Muscle layer of duodenum (tissue), 2 donors: ENCODE data around the gene PPM1A.
"Not testable (repeated sequence)": the region's sequence is repeated elsewhere in the genome, so short reads cannot be mapped to it uniquely, and the experiment has no call there.

Experiments used
- H3K27ac ChIP-seq: one replicate; pipeline ENCODE4 v1.7.0; 2013; ENCODE audit warnings: mild to moderate bottlenecking, low read length
- H3K27me3 ChIP-seq: one replicate; pipeline ENCODE4 v1.7.0; 2013; ENCODE audit warnings: low read depth, mild to moderate bottlenecking, control low read depth, low read length
- H3K36me3 ChIP-seq, 2 donors: one replicate each; pipeline ENCODE4 v1.7.0; 2013; ENCODE audit warnings: low read length in 2 of 2, control low read depth in 1 of 2, mild to moderate bottlenecking in 1 of 2; ENCODE audit not compliant: insufficient read depth in 2 of 2, control insufficient read depth in 1 of 2
- H3K4me1 ChIP-seq, 2 donors: one replicate each; pipeline ENCODE4 v1.7.0; 2013; ENCODE audit warnings: low read length in 2 of 2, mild to moderate bottlenecking in 2 of 2, control low read depth in 1 of 2, moderate library complexity in 1 of 2; ENCODE audit not compliant: insufficient read depth in 2 of 2, control insufficient read depth in 1 of 2
- H3K4me3 ChIP-seq, 2 donors: one replicate each; pipeline ENCODE4 v1.7.0; 2013; ENCODE audit warnings: low read length in 2 of 2, low read depth in 1 of 2, mild to moderate bottlenecking in 1 of 2
- H3K9me3 ChIP-seq, 2 donors: one replicate each; pipeline ENCODE4 v1.7.0; 2013; ENCODE audit warnings: low read length in 2 of 2, control low read depth in 1 of 2, mild to moderate bottlenecking in 1 of 2; ENCODE audit not compliant: control insufficient read depth in 1 of 2
- donor health status: healthy.

PPM1A gene

GRCh38 chr14:60303745-60304144 is 54.7 kb downstream of the PPM1A start:
- H3K27ac ChIP-seq = no peak overlapping the region
- no peaks in the 10 kb centered on the region for H3K4me1 ChIP-seq
- H3K36me3 ChIP-seq = no peaks in the 10 kb centered on the region
- no peak overlapping the region for H3K4me3 ChIP-seq
- no peaks in the 10 kb centered on the region for H3K9me3 ChIP-seq
- no peaks in the 10 kb centered on the region for H3K27me3 ChIP-seq

GRCh38 chr14:60304509-60304908 is 55.5 kb downstream of the PPM1A start:
- no peak overlapping the region for H3K27ac ChIP-seq
- H3K4me1 ChIP-seq = no peaks in the 10 kb centered on the region
- H3K36me3 ChIP-seq = no peaks in the 10 kb centered on the region
- no peaks in the 10 kb centered on the region for H3K27me3 ChIP-seq
- H3K9me3 ChIP-seq = no peaks in the 10 kb centered on the region
- no peak overlapping the region for H3K4me3 ChIP-seq

GRCh38 chr14:60309867-60310552 is 61.0 kb downstream of the PPM1A start:
- H3K27me3 ChIP-seq = no peaks in the 10 kb centered on the region
- no peaks in the 10 kb centered on the region for H3K4me1 ChIP-seq
- H3K9me3 ChIP-seq = no peaks in the 10 kb centered on the region
- H3K27ac ChIP-seq = no peak overlapping the region
- no peaks in the 10 kb centered on the region for H3K36me3 ChIP-seq
- no peak overlapping the region for H3K4me3 ChIP-seq

GRCh38 chr14:60311417-60311816 is 62.4 kb downstream of the PPM1A start:
- H3K27ac ChIP-seq = no peak overlapping the region
- no peaks in the 10 kb centered on the region for H3K36me3 ChIP-seq
- no peaks in the 10 kb centered on the region for H3K4me1 ChIP-seq
- H3K27me3 ChIP-seq = no peaks in the 10 kb centered on the region
- H3K9me3 ChIP-seq = no peaks in the 10 kb centered on the region
- H3K4me3 ChIP-seq = no peak overlapping the region

GRCh38 chr14:60313093-60313492 is 64.1 kb downstream of the PPM1A start:
- no peaks in the 10 kb centered on the region for H3K27me3 ChIP-seq
- H3K9me3 ChIP-seq = no peaks in the 10 kb centered on the region
- no peak overlapping the region for H3K27ac ChIP-seq
- no peaks in the 10 kb centered on the region for H3K36me3 ChIP-seq
- no peaks in the 10 kb centered on the region for H3K4me1 ChIP-seq
- H3K4me3 ChIP-seq = no peak overlapping the region

- Histone ChIP-seq H3K4me1 (no peaks in the 10 kb centered on the region), H3K36me3 (no peaks in the 10 kb centered on the region), H3K9me3 (no peaks in the 10 kb centered on the region), H3K27ac (no peak overlapping the region), H3K27me3 (no peaks in the 10 kb centered on the region), H3K4me3 (no peak overlapping the region)
Measured at GRCh38 chr14:60315196-60315990, 66.4 kb downstream of the PPM1A start.

GRCh38 chr14:60317609-60318008 is 68.6 kb downstream of the PPM1A start:
- no peaks in the 10 kb centered on the region for H3K9me3 ChIP-seq
- no peaks in the 10 kb centered on the region for H3K27me3 ChIP-seq
- H3K27ac ChIP-seq = no peak overlapping the region
- H3K4me1 ChIP-seq = no peaks in the 10 kb centered on the region
- no peak overlapping the region for H3K4me3 ChIP-seq
- H3K36me3 ChIP-seq = no peaks in the 10 kb centered on the region

- H3K27me3 ChIP-seq, H3K27ac ChIP-seq, H3K36me3 ChIP-seq, H3K4me1 ChIP-seq, H3K4me3 ChIP-seq, H3K9me3 ChIP-seq: not testable (repeated sequence)
Measured at GRCh38 chr14:60320860-60321259, 71.8 kb downstream of the PPM1A start.

- Histone ChIP-seq H3K9me3 (no peaks in the 10 kb centered on the region), H3K4me1 (peaks cover 5 to 10% of the 10 kb centered on the region in 2 donors), H3K36me3 (no peaks in the 10 kb centered on the region), H3K4me3 (no peak overlapping the region), H3K27ac (no peak overlapping the region), H3K27me3 (no peaks in the 10 kb centered on the region)
Measured at GRCh38 chr14:60323199-60323896, 74.3 kb downstream of the PPM1A start.

GRCh38 chr14:60324837-60325236 is 75.8 kb downstream of the PPM1A start:
- H3K4me1 ChIP-seq = peaks cover 5 to 10% of the 10 kb centered on the region in 2 donors
- no peak overlapping the region for H3K4me3 ChIP-seq
- H3K27ac ChIP-seq = no peak overlapping the region
- no peaks in the 10 kb centered on the region for H3K27me3 ChIP-seq
- H3K36me3 ChIP-seq = no peaks in the 10 kb centered on the region
- no peaks in the 10 kb centered on the region for H3K9me3 ChIP-seq

- Histone ChIP-seq H3K9me3 (no peaks in the 10 kb centered on the region), H3K27ac (no peak overlapping the region), H3K27me3 (no peaks in the 10 kb centered on the region), H3K4me1 (peaks cover 5 to 10% of the 10 kb centered on the region in 2 donors), H3K36me3 (no peaks in the 10 kb centered on the region), H3K4me3 (no peak overlapping the region)
Measured at GRCh38 chr14:60326274-60326673, 77.3 kb downstream of the PPM1A start.
